HEK293 (cell line): Measurements from ENCODE around the gene EIF4EBP3.

ENCODE experiments used
- HOXA7 ChIP-seq: sonication (generic); formaldehyde crosslinking; IDR thresholded peaks from 2 replicates; pipeline ENCODE4 v1.8.1; 2022; ENCODE audit warnings: missing genetic modification reagents, borderline replicate concordance
- ZBTB20 ChIP-seq: fragments of 450-650 bp; formaldehyde crosslinking; IDR thresholded peaks from 2 replicates; pipeline ENCODE4 v1.5.1; 2016; ENCODE audit warnings: missing biosample characterization, missing genetic modification characterization
- ZNF121 ChIP-seq: fragments of 450-650 bp; formaldehyde crosslinking; IDR thresholded peaks from 2 replicates; pipeline ENCODE4 v1.5.1; 2016; ENCODE audit warnings: missing biosample characterization, missing genetic modification characterization
- TF ChIP-seq, protein P1 (sequence below): fragments of 450-650 bp; formaldehyde crosslinking; IDR thresholded peaks from 2 replicates; pipeline ENCODE4 v1.5.1; 2016; ENCODE audit warnings: missing biosample characterization, missing genetic modification characterization

DNA sequence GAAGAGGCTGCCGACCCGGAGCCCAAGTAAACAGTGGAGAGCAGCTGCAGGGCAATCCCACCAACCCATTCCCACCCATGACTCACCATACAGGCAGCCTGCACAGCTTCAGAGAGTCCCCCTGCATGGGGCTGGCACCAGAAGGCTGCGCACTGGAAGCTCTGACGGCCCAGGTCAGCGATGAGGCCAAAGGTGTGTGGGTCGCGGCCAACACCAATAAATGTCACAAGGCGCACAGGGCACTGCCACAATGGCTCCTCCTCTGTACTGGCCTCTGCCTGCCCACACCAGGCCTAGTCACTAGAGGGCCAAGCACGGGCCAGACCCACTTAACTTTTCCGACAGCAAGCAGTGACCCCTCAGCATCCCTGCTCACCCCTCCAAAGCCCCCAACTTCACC lies 12.8 kb downstream of the EIF4EBP3 start:
- TF ChIP-seq, protein P1, sequence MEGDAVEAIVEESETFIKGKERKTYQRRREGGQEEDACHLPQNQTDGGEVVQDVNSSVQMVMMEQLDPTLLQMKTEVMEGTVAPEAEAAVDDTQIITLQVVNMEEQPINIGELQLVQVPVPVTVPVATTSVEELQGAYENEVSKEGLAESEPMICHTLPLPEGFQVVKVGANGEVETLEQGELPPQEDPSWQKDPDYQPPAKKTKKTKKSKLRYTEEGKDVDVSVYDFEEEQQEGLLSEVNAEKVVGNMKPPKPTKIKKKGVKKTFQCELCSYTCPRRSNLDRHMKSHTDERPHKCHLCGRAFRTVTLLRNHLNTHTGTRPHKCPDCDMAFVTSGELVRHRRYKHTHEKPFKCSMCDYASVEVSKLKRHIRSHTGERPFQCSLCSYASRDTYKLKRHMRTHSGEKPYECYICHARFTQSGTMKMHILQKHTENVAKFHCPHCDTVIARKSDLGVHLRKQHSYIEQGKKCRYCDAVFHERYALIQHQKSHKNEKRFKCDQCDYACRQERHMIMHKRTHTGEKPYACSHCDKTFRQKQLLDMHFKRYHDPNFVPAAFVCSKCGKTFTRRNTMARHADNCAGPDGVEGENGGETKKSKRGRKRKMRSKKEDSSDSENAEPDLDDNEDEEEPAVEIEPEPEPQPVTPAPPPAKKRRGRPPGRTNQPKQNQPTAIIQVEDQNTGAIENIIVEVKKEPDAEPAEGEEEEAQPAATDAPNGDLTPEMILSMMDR (tag by site-specific recombination) = no peak
- TF ChIP-seq ZBTB20 (tag by site-specific recombination) (no peak), HOXA7 (no peak), ZNF121 (tag by site-specific recombination) (no peak)
